Fibroblast of lung (primary cell): ENCODE results near the gene BRAF. TPM values are rescaled to one million over a fixed set of nuclear protein-coding genes. Genes with fewer than 3 reads are reported as not detected.

ENCODE experiments used
- DNase-seq, 2 donors: peaks; one replicate each; pipeline versions ENCODE4 v3.0.0 to v3.0.0-alpha.2; 2010; ENCODE audit warnings: low read depth in 2 of 2
- H2AFZ ChIP-seq: 2 replicates; pipeline ENCODE4 v1.5.1; 2012; ENCODE audit warnings: low read length, control low read depth, inconsistent platforms
- H3K27ac ChIP-seq: 2 replicates; pipeline ENCODE4 v1.5.1; 2011; ENCODE audit warnings: low read length, control low read depth; ENCODE audit not compliant: insufficient read depth
- H3K27me3 ChIP-seq: 2 replicates; pipeline ENCODE4 v1.5.1; 2011; ENCODE audit warnings: mild to moderate bottlenecking, low read length; ENCODE audit not compliant: control insufficient read depth, insufficient read depth
- H3K36me3 ChIP-seq: 2 replicates; pipeline ENCODE4 v1.5.1; 2011; ENCODE audit warnings: low read length; ENCODE audit not compliant: control insufficient read depth, insufficient read depth
- H3K4me1 ChIP-seq: 2 replicates; pipeline ENCODE4 v1.5.1; 2011; ENCODE audit warnings: low read length; ENCODE audit not compliant: control insufficient read depth, insufficient read depth; ENCODE audit errors: extremely low read depth
- H3K4me2 ChIP-seq: 2 replicates; pipeline ENCODE4 v1.5.1; 2011; ENCODE audit warnings: low read length, control low read depth; ENCODE audit not compliant: insufficient read depth; ENCODE audit errors: extremely low read depth
- H3K4me3 ChIP-seq, 4 experiments: fragments of 200-600 bp in 1 of 4; sonication (generic) in 1 of 4; replicated peaks in 1 of 4; 2 replicates each; pipeline ENCODE4 v1.5.1; 2011 to 2016; ENCODE audit warnings: low read length in 4 of 4, low read depth in 3 of 4, mild to moderate bottlenecking in 3 of 4, control low read depth in 2 of 4, inconsistent platforms in 1 of 4, mixed read lengths in 1 of 4; ENCODE audit not compliant: insufficient read depth in 1 of 4; ENCODE audit errors: control extremely low read depth in 1 of 4
- H3K79me2 ChIP-seq: 2 replicates; pipeline ENCODE4 v1.5.1; 2012; ENCODE audit warnings: mild to moderate bottlenecking, low read length, inconsistent platforms; ENCODE audit not compliant: control insufficient read depth, insufficient read depth
- H3K9ac ChIP-seq: 2 replicates; pipeline ENCODE4 v1.5.1; 2011; ENCODE audit warnings: mild to moderate bottlenecking, low read length, control low read depth; ENCODE audit not compliant: insufficient read depth
- H3K9me3 ChIP-seq: 2 replicates; pipeline ENCODE4 v1.5.1; 2012; ENCODE audit warnings: low read depth, low read length; ENCODE audit not compliant: control insufficient read depth, insufficient read depth
- H4K20me1 ChIP-seq: 2 replicates; pipeline ENCODE4 v1.5.1; 2011; ENCODE audit warnings: low read length; ENCODE audit not compliant: control insufficient read depth, insufficient read depth; ENCODE audit errors: extremely low read depth
- CTCF ChIP-seq, 2 donors: IDR thresholded peaks in 1 of 2; conservative IDR thresholded peaks in 1 of 2; 1 replicate in 1 of 2; 2 replicates in 1 of 2; pipeline ENCODE4 v1.5.1; 2011 to 2012; ENCODE audit warnings: low read length in 2 of 2, control low read depth in 1 of 2, inconsistent platforms in 1 of 2, low read depth in 1 of 2, mild to moderate bottlenecking in 1 of 2
- EZH2 ChIP-seq: IDR thresholded peaks from 2 replicates; pipeline ENCODE4 v1.5.1; 2012; ENCODE audit warnings: low read length, control low read depth, mild to moderate bottlenecking; ENCODE audit errors: missing control alignments
- polyA plus RNA-seq, 2 donors: library from polyadenylated mRNA; depleted of rRNA in 1 of 2; stranded (reverse) in 1 of 2; unstranded in 1 of 2; fragments of >200 nt; gene quantifications; 2 replicates each; pipeline ENCODE4 v1.2.1, GENCODE V29; 2011 to 2012; ENCODE audit warnings: missing spikeins in 1 of 2
- total RNA-seq: library from RNA; depleted of rRNA; stranded (reverse); fragments of >200 nt; gene quantifications from 2 replicates; pipeline ENCODE4 v1.2.1, GENCODE V29; 2014

Gene BRAF
- total and polyA plus RNA-seq, 2 donors (not counting 1 experiment from before 2014, with no cell fraction given) = 21.1 to 23.1 TPM

GRCh38 chr7:140810830-140811556 is 113.7 kb downstream of the BRAF start:
- no peaks in the 10 kb centered on the region for H3K36me3 ChIP-seq
- H3K79me2 ChIP-seq = no peaks in the 10 kb centered on the region
- no peak overlapping the region for H3K27ac ChIP-seq
- H3K4me2 ChIP-seq = no peak overlapping the region
- H3K27me3 ChIP-seq = no peaks in the 10 kb centered on the region
- H2AFZ ChIP-seq = no peak overlapping the region
- H3K4me3 ChIP-seq = no peak overlapping the region
- no peaks in the 10 kb centered on the region for H3K9me3 ChIP-seq
- no peaks in the 10 kb centered on the region for H3K4me1 ChIP-seq
- no peak overlapping the region for H3K9ac ChIP-seq
- no peaks in the 10 kb centered on the region for H4K20me1 ChIP-seq
- DNase-seq = peak; percentile 51 to 78
- no peak for TF ChIP-seq EZH2
- peak; percentile 51 to 71 for TF ChIP-seq CTCF (conservative IDR thresholded peaks at IDR 0.05 in 1 of 2, IDR thresholded peaks at IDR 0.05 in 1 of 2; ENCODE audit: low read depth in 1 of 2, low read length in 2 of 2)

- TF ChIP-seq EZH2 (no peak), CTCF (conservative IDR thresholded peaks at IDR 0.05 in 1 of 2, IDR thresholded peaks at IDR 0.05 in 1 of 2; ENCODE audit: low read depth in 1 of 2, low read length in 2 of 2) (no peak)
- Histone ChIP-seq H3K4me3 (no peak overlapping the region), H3K36me3 (no peaks in the 10 kb centered on the region), H3K4me1 (no peaks in the 10 kb centered on the region), H4K20me1 (no peaks in the 10 kb centered on the region), H2AFZ (no peak overlapping the region), H3K9me3 (no peaks in the 10 kb centered on the region), H3K27me3 (no peaks in the 10 kb centered on the region), H3K9ac (no peak overlapping the region), H3K4me2 (no peak overlapping the region), H3K27ac (no peak overlapping the region), H3K79me2 (no peaks in the 10 kb centered on the region)
- DNase-seq = no peak
Measured at GRCh38 chr7:140810385-140810784, 114.3 kb downstream of the BRAF start.

GRCh38 chr7:140778975-140779374 is 145.8 kb downstream of the BRAF start:
- H3K4me2 ChIP-seq = no peak overlapping the region
- no peaks in the 10 kb centered on the region for H3K36me3 ChIP-seq
- H3K9me3 ChIP-seq = no peaks in the 10 kb centered on the region
- H3K27ac ChIP-seq = no peak overlapping the region
- TF ChIP-seq CTCF (conservative IDR thresholded peaks at IDR 0.05 in 1 of 2, IDR thresholded peaks at IDR 0.05 in 1 of 2; ENCODE audit: low read depth in 1 of 2, low read length in 2 of 2) (no peak), EZH2 (no peak)
- DNase-seq = no peak
- no peaks in the 10 kb centered on the region for H4K20me1 ChIP-seq
- H3K4me1 ChIP-seq = no peaks in the 10 kb centered on the region
- no peak overlapping the region for H2AFZ ChIP-seq
- no peak overlapping the region for H3K4me3 ChIP-seq
- H3K27me3 ChIP-seq = no peaks in the 10 kb centered on the region
- H3K9ac ChIP-seq = no peak overlapping the region
- no peaks in the 10 kb centered on the region for H3K79me2 ChIP-seq
